Left lobe of liver (tissue), 2 donors: ENCODE measurements around the gene SPTY2D1. TPM values are rescaled to one million over a fixed set of nuclear protein-coding genes. Genes with fewer than 3 reads are reported as not detected.
"Not testable (repeated sequence)": the region's sequence is repeated elsewhere in the genome, so short reads cannot be mapped to it uniquely, and the experiment has no call there.

Source experiments
- ATAC-seq: fragments of 200-7000 bp; cut with Tn5 transposase; one replicate; pipeline ENCODE4 v1.9.1; 2020; ENCODE audit warnings: mild to moderate bottlenecking, moderate library complexity
- DNase-seq: peaks from one replicate; pipeline ENCODE4 v3.0.0-alpha.2; 2020; ENCODE audit warnings: low spot score
- total RNA-seq: library from RNA; stranded (reverse); gene quantifications from one replicate; pipeline ENCODE4 v1.2.1, GENCODE V29; 2021
- donor health status: DM: no; HTN: no; CAD: no; lungs with moderate emphysema.
- donor health status: DM: no; HTN: yes; CAD: no.

SPTY2D1 gene
- total RNA-seq, 1 donor from 2014 or later, result 6.8 TPM

DNA sequence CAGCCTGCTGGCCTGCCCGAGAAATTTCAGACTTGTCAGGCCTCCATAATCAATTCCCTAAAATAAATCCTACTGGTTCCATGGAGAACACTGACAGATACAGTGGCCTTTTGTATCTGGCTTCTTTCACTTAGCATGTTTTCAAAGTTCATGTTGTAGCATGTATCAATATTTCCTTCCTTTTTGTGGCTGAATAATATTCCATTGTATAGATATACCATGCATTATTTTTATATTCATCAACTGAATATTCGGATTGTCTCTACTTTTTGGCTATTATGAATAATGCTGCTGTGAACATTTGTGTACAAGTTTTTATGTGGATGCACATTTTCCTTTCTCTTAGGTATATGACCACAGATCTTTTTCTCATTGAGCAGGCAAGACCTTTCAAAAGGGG is 10.4 kb downstream of the SPTY2D1 start:
- DNase-seq, result no peak
- no peak for ATAC-seq

DNA sequence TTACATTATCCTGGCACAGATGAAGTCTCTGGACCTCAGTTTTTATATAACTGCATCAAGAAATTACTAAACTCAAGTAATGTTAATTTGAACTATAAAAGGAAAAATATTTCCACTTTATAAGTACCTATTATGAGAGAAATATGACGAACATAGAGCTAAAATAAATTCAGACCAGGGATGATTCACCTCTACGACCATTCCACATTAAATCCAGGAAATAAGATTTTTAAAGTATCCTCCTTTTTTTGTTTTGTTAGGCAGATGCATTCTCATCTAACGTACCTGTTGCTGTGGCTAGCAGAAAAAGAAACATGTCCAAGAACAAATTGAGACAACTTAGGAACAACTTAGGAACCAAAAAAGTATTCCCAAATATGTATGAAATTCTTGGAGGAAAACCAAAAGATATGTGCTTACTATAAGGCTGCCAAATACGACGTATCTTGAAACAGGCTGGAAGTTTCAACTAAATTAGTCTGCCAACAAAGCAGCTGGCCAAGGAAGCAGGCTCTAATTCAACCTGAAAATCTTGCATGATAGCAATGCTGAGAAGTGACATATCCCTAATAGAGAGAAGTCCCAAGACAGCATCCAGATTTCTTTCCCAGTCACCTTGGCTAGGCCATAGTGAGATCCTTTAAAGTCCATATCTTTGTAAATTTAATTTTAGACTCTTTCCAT is 15.7 kb downstream of the SPTY2D1 start:
- DNase-seq (no peak), ATAC-seq (peak; percentile 15)

DNA sequence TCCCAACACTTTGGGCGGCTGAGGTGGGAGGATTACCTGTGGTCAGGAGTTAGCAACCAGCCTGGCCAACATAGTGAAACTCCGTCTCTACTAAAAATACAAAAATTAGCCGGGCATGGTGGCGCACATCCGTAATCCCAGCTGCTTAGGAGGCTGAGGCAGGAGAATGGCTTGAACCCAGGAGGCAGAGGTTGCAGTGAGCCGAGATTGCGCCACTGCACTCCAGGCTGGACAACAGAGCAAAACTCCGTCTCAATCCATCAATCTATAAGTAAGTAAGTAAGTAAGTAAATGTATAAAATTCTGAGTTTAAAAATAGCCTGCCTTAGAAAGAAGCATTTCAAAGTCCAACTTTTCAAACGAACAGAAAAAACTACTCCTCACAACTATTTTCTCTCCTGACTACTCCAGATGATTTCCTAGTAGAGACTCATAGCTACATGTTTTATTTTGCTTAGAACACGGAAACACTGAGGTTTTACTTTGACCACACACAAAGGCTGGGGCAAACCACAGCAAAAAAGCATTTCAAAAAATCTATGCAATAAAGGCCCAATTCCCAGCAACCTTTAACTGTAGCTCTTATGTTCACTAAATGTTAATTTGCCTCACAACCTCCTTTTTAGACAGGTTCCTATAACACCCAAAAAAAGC is 16.3 kb downstream of the SPTY2D1 start:
- ATAC-seq (no peak), DNase-seq (no peak)

DNA sequence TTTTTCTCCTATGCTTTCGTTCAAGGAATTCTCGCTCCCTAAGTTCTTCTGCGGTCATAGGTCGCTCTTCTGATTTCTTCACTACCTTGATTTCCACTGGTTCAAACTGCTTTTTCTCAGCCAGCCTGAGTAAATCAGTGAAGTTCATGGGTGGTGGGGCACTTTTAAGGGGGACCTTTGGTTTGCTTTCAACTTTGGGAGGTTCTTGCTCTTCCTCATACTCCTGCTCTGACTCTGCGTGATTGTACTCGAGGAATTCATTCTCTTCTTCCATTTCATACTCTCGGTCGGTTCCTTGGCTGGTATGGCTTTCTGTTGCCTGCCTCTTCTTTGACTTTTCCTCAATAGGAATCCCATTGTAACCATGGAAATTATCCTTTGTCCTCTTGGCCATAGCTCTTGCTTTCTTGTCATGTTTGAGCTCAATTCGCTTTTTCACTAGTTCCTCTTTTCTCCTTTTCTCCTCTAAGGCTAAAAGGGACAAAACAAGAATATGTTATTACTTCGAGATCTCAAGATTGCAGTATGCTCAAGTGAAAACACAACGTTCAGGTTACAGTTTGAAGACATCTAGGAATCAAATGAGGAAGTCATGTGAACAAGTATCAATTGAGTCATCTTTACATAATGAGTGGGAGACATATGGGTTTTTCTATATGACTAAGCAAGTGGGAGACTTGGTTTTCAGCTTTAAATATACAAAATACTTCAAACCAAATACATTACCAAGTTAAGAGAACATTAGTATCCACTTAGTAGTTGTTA is 18.3 kb downstream of the SPTY2D1 start:
- DNase-seq (no peak), ATAC-seq (no peak)

DNA sequence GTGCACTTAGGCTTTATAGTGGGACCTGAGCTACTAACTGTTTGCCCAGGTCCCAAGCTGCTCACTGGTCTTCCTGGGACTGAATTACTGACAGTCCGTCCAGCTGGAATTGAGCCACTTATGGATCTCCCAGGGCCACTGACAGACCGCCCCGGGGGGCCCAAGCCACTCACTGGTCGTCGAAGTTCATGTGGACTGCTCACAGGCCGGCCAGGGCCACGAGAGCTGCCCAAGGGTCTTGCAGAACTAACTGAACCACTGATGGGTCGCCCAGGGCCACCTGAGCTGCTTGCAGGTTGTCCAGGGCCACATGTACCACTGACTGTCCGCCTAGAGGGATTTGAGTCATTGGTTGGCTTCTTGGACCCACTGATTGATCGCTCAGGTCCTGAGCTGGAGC is 19.5 kb downstream of the SPTY2D1 start:
- no peak for DNase-seq
- no peak for ATAC-seq

DNA sequence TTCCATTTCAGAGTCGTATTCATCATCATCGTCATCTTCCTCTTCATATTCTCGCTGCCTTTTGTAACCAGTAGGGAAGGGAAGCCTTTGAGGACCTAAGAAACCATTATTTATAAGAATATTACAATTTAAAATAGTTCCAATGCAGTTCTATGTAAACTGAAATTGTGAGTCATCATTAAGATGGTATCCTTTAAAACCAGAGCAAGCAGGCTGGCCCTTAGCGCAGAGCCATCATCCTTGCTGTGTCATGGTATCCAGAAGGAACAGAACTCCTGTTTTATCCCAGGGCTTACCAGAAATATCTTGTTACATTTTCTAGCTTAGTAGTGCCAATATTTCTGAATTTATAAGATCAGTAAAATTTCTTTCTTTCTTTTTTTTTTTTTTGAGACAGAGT is 21.7 kb downstream of the SPTY2D1 start:
- DNase-seq, result no peak
- no peak for ATAC-seq

DNA sequence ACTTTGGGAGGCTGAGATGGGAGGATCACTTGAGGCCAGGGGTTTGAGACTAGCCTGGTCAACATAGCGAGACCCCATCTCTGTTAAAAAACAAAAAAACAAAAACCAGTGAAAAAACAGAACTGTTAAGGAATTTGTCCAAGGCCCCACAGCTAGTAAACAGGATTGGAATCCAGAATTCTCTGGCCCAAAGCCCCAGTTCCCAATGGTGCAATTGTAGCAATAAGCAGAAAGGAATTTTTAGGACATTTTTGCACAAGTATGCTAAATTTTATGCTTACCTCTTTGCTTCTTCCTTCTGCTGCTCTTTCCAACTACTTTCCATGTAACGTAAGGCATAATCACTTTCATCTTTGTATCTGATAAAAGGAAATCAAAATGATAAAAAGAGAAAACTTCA is 22.9 kb downstream of the SPTY2D1 start:
- no peak for ATAC-seq
- no peak for DNase-seq

DNA sequence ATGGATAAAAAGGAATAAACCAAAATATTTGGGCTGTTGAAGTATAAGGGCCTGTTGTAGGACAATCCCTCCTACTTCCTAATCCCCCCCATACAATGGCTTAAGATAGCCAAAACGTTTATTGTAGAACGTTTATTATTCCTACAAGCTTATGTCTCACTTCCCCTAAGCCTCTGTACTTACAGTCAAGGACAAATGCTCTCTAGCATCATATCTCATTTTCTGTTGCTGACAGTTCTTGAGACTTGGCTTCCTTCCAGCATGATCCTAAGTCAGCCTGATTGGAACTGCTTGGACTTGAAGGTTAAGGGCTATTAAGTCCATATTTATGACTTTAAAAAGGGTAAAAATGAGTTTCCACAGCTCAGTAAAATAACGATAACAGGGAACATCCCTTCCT is 25.8 kb downstream of the SPTY2D1 start:
- ATAC-seq, result no peak
- no peak for DNase-seq

DNA sequence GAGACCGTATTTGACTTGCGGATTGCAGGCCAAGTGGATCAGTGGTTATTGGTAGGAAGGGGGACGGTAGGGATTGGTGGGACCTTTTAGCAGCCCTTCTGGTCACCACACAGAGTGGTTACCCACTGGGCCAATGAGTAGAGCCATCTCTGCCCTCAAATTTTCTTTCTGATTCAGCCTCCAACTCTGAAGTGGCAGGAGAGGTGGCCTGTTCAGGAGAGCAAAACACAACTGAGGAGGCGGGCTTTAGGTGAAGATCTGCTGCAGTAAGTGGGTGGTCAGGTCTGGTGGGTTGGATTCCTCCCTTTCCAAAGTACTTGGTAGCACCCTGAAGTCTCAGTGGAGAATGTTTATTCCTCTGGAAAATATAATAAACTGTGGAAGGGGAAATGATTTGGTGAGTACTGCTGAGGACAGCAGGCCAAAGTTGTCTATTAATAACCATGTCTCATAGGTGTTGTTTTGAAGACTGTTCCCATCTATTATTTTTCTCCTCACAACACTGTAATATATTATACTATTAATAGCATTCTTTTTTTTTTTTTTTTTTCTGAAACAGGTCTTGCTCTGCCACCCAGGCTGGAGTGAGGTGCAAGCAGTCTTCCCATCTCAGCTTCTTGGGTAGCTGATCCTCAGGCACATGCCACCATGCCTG is 33.1 kb downstream of the SPTY2D1 start:
- ATAC-seq, result no peak
- no peak for DNase-seq

DNA sequence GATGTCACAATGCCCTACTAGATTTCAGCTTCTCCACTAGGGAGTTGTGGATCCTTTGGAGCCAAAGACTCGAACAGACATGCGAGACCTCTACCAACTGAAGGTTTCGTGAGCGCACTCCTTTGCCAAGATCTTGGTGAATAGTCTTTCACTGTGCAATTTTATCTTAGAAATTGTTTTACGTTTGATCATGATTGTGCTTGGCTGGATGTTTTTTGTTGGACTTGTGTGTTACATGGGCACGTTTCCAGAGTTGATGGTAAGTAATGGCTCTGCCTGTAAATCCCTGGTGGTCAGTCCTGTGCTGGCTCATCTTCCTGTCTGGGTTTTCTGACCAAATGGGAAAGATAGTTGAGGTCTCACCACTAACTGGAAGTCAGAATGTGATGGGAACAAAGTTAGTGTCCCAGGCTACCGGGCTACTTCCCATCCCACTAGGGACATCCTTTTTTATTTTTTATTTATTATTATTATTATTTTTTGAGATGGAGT is 34.4 kb downstream of the SPTY2D1 start, which contains the start of gene MISFA:
TSS of gene MISFA (plus strand) at position 51 of the 492 bp plus-strand sequence. CDS start at position 191, 140 bp downstream.
- no peak for DNase-seq
- no peak for ATAC-seq

DNA sequence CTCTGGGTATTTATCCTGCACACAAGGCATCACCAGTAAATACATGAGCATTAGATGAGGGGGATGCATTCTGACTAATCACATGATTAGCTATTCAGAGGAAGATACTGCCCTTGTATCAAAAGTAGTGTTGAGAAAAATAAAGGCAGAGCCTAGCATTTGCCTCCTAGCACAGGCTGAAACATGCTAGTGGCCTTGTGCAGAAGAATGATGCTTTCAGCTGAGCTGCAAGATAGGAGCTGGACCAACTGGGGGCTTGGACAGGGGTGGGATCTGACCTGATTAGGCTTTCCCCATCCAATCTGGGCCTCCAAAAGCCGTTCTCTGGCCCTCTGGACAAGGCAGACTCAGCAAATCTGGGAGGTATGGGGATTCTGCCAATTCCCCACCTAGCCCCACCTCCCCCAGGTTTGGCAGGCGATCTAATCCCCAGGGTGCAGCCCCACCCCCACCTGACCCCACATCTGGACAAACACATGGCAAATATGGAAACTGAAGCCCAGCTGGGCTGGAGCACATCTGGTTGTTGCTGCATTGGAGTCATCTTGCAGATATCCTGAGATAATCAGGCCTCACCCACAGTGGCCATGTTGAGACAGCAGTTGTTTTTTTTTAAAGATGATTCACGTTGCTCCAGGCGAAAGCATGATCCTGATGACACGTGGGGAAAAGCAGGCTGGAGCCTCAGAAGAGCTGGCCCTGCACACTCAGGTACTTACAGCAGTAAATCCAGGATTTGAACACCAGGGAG is 39.0 kb downstream of the SPTY2D1 start:
- DNase-seq, result no peak
- no peak for ATAC-seq

DNA sequence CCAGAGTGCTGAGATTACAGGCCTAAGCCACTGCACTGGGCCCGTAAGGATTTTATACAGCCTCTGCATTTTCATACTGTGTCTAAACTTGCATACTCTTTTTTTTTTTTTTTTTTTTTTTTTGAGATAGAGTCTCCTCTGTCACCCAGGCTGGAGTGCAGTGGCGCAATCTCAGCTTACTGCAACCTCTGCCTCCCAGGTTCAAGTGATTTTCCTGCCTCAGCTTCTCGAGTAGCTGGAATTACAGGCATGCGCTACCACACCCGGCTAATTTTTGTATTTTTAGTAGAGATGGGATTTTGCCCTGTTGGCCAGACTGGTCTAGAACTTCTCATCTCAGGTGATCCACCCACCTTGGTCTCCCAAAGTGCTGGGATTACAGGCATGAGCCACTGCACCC is 40.1 kb downstream of the SPTY2D1 start:
- ATAC-seq, result not testable (repeated sequence)

DNA sequence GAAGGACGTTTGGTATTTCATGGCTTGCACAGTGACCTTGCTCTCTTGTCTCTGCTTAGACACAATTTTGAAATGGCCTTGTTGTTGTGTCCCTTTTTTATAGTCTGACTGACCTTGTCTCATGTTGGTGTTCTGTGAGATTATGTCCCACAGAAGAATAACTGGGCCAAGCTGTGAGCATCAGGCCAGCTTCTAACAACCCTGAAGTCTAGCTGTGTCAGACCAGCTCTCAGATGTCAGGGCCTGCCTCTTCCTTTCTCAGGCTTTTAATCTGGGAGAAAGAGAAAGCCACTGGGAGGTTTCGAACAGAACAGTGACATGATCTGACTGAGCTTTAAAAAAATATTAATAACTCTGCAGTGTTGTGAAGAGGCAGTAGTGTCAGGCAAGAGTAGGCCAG is 43.6 kb downstream of the SPTY2D1 start:
- ATAC-seq (no peak), DNase-seq (no peak)

More for the DNA sequence above, 40.1 kb downstream of the SPTY2D1 start:
- DNase-seq, result not testable (repeated sequence)

DNA sequence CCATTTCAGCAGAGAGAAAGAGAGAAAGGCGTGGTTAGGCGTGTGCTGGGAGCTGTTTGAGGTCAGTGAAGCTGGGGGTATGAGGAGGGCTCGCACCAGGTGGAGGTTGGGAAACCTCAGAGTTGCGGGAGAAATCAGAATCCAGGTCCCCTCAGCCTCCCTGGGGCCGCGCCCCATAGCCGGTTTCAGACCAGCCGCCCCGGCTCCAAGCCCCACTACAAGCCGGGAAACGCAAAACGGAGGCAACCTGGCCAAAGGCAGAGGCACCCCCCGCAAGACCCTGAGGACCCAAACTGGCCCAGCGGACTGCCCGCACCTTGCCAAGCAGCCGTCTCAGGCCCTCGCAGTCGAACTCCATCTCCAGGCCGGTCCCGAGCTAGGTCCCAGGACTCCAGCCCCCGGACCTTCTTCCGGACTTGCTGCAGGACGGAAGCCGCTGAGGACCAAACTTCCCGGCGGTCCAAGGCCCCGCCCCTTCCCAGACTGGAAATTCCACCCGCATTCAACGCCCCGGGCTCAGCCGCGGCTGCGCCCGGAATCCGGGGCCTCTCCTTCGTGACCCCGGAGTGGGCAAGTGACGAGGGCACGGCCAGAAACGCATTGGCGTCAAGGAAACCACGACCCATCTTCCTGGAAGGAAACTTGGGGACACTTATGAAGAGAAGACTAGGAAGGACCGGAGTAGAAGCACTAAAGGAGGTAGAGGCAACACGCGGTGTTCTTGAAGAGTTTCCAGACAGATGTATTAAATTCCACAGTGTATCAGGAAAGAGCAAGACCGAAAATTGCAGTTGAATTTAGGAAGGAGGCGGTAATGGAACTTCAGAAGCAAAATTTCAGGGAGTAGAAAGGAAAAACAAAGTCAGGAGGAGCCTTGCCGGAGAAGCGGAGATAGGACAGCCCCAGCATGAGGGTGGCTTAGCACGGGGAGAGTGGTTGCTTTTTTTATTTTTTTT is 45.6 kb downstream of the SPTY2D1 start, which contains the start of gene UEVLD:
TSS of gene UEVLD (minus strand) at position 438 of the 956 bp plus-strand sequence. CDS start at position 358, 80 bp downstream.
- peak; percentile 99 for ATAC-seq

DNA sequence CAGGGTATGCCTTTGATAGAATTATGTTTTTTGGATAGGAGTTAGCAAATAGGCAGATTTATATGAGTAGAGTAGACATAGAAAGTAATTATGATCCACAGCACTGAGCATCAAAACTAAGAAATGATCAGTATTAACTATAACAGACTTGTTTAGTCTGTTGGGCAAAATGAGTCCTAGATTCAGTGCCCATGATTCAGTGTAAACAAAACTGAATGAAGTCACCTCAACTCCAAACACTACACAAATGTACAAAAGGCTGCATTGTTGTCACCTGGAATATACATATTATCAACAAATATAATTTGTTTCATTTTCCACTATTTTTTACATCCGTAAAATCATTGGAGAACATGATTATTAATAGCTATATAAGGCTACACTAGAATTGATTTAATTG is 52.3 kb downstream of the SPTY2D1 start:
- ATAC-seq (no peak), DNase-seq (no peak)

More for the DNA sequence above, 45.6 kb downstream of the SPTY2D1 start, which contains the start of gene UEVLD:
- DNase-seq, result peak; percentile 92

DNA sequence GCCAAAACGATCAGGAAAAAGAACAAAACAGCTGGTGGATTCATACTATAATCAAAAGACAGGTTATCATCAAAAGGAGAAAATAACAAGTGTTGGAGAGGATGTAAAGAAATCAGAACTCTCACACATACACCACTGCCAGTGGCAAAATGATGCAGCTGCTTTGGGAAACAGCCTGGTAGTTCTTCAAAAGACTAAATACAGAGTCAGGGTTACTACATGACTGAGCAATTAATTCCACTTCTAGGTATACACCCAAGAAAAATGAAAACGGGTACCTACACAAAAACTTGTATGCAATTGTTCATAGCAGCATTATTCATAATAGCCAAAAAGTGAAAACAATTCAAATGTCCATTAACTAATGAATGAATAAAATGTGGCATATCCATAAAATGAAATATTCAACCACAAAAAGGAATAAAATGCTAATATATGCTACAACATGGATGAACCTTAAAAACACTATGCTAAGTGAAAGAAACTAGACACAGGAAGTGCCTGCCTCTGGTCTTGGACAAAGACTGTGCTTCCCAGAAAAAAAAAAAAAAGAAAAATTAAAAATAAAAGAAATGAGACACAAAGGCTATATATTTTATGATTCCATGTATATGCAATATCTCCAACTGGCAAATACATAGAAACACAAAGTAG is 53.9 kb downstream of the SPTY2D1 start:
- ATAC-seq, result no peak

DNA sequence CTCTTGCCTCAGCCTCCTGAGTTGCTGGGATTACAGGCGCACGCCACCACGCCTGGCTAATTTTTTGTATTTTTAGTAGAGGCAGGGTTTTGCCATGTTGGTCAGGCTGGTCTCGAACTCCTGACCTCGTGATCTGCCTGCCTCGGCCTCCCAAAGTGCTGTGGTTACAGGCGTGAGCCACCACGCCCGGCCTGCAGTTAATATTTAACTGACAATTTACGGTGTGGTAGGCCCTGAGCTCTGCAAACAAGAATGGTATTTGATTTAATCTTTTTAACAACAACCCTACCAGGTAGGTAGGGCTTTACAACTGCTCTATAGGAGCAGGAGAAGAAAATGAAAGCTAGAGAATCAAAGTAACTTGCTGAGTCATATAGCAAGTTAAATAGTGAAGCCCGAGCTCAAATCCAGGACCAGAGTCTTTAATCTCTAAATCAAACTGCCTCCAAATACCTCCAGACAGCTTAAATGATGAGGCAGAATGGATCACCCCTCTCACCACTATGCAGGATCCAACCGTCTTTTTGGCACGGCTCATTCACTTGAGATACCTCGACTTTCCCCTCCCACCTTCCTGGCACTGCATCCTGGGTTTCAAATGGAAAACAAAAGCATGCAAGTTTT is 55.1 kb downstream of the SPTY2D1 start:
- no peak for ATAC-seq
- no peak for DNase-seq

More for the DNA sequence above, 53.9 kb downstream of the SPTY2D1 start:
- no peak for DNase-seq

DNA sequence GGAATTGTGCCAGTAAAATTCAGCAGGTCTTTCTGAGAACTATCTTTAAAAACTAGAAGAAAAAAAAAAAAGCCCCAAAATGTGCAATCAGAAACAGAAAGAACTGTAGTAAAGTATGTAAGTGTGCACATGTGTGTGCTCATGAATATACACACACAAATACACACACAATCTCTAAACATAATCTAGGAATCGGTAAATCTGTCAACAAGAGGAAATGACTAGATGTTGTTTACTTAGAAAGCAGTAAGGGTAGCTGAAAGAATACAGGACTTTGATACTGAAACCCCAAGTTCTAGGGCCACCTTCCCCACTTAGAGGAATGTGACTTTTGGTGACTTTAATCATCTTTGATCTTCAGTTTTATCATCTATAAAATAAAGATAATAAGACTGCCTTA is 58.8 kb downstream of the SPTY2D1 start:
- no peak for DNase-seq
- ATAC-seq, result no peak
